Measurements from ENCODE around the gene BBS4. TPM values are rescaled to one million over a fixed set of nuclear protein-coding genes. Genes with fewer than 3 reads are reported as not detected.

BBS4 gene
- total and polyA plus RNA-seq, 9 of the 15 experiments (the other 6 are each of a cell fraction or from before 2014, with no cell fraction given): 25.1 to 80.7 (median 38.9) TPM

- TF ChIP-seq, protein P1, sequence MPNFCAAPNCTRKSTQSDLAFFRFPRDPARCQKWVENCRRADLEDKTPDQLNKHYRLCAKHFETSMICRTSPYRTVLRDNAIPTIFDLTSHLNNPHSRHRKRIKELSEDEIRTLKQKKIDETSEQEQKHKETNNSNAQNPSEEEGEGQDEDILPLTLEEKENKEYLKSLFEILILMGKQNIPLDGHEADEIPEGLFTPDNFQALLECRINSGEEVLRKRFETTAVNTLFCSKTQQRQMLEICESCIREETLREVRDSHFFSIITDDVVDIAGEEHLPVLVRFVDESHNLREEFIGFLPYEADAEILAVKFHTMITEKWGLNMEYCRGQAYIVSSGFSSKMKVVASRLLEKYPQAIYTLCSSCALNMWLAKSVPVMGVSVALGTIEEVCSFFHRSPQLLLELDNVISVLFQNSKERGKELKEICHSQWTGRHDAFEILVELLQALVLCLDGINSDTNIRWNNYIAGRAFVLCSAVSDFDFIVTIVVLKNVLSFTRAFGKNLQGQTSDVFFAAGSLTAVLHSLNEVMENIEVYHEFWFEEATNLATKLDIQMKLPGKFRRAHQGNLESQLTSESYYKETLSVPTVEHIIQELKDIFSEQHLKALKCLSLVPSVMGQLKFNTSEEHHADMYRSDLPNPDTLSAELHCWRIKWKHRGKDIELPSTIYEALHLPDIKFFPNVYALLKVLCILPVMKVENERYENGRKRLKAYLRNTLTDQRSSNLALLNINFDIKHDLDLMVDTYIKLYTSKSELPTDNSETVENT (CRISPR knock-in tag; IDR thresholded peaks at IDR 0.05): 0 out of 2 replicates have a peak, but pooled peaks have one; percentile 22
- TF ChIP-seq PTRF (tag; IDR thresholded peaks at IDR 0.05): no peak
- TF ChIP-seq ESRRA (IDR thresholded peaks at IDR 0.05; ENCODE audit: borderline replicate concordance, low read depth): peak; percentile 32; the same call in 1 of the 2 replicates
- TF ChIP-seq EP400 (IDR thresholded peaks at IDR 0.05): peak; percentile 79
- peak; percentile 88 for TF ChIP-seq CREM (IDR thresholded peaks at IDR 0.05; ENCODE audit: low read depth)
- TF ChIP-seq TAF9B (IDR thresholded peaks at IDR 0.05; ENCODE audit: partially characterized antibody): peak; percentile 81
- peak; percentile 30 for TF ChIP-seq SMARCA4 (IDR thresholded peaks at IDR 0.05)
- TF ChIP-seq MBD2 (IDR thresholded peaks at IDR 0.05; ENCODE audit: borderline replicate concordance, low read depth): peak; percentile 52; the same call in 1 of the 2 replicates
- TF ChIP-seq BRD4 (IDR thresholded peaks at IDR 0.05): no peak
- TF ChIP-seq SPI1 (IDR thresholded peaks at IDR 0.05; ENCODE audit: borderline replicate concordance, low read depth, low read length): peak; percentile 94
- TF ChIP-seq, protein P2, sequence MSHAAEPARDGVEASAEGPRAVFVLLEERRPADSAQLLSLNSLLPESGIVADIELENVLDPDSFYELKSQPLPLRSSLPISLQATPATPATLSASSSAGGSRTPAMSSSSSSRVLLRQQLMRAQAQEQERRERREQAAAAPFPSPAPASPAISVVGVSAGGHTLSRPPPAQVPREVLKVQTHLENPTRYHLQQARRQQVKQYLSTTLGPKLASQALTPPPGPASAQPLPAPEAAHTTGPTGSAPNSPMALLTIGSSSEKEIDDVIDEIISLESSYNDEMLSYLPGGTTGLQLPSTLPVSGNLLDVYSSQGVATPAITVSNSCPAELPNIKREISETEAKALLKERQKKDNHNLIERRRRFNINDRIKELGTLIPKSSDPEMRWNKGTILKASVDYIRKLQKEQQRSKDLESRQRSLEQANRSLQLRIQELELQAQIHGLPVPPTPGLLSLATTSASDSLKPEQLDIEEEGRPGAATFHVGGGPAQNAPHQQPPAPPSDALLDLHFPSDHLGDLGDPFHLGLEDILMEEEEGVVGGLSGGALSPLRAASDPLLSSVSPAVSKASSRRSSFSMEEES (CRISPR knock-in tag; IDR thresholded peaks at IDR 0.05): no peak
- TF ChIP-seq PML (IDR thresholded peaks at IDR 0.05; ENCODE audit: low read length): peak; percentile 48; the same call in 1 of the 2 replicates
- peak; percentile 85 for TF ChIP-seq KDM5B (IDR thresholded peaks at IDR 0.05; ENCODE audit: insufficient replicate concordance, low read depth, low read length)
- TF ChIP-seq, protein P3, sequence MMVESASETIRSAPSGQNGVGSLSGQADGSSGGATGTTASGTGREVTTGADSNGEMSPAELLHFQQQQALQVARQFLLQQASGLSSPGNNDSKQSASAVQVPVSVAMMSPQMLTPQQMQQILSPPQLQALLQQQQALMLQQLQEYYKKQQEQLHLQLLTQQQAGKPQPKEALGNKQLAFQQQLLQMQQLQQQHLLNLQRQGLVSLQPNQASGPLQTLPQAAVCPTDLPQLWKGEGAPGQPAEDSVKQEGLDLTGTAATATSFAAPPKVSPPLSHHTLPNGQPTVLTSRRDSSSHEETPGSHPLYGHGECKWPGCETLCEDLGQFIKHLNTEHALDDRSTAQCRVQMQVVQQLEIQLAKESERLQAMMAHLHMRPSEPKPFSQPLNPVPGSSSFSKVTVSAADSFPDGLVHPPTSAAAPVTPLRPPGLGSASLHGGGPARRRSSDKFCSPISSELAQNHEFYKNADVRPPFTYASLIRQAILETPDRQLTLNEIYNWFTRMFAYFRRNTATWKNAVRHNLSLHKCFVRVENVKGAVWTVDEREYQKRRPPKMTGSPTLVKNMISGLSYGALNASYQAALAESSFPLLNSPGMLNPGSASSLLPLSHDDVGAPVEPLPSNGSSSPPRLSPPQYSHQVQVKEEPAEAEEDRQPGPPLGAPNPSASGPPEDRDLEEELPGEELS (CRISPR knock-in tag; IDR thresholded peaks at IDR 0.05; ENCODE audit: borderline replicate concordance): no peak; the same call in 1 of the 2 replicates
- peak; percentile 76; the same call in 1 of the 2 replicates for TF ChIP-seq PHF21A (IDR thresholded peaks at IDR 0.05; ENCODE audit: borderline replicate concordance, low read depth)
- peak in 1 of 2 experiments; percentile 87; a peak in 2 of 4 replicates for TF ChIP-seq NONO (IDR thresholded peaks at IDR 0.05; ENCODE audit: low read depth in 2 of 2, low read length in 1 of 2)
- TF ChIP-seq ZNF134 (CRISPR knock-in tag; conservative IDR thresholded peaks at IDR 0.05): peak; percentile 60; the same call in 1 of the 2 replicates
- TF ChIP-seq LARP7 (IDR thresholded peaks at IDR 0.05): no peak
- peak; percentile 33; the same call in 1 of the 2 replicates for TF ChIP-seq CTBP1 (IDR thresholded peaks at IDR 0.05; ENCODE audit: borderline replicate concordance)
- no peak for TF ChIP-seq FOXK1 (CRISPR knock-in tag; IDR thresholded peaks at IDR 0.05; ENCODE audit: borderline replicate concordance)
- peak; percentile 52 for TF ChIP-seq HNRNPLL (IDR thresholded peaks at IDR 0.05; ENCODE audit: low read depth, low read length, poor library complexity, severe bottlenecking)
- peak; percentile 82 for TF ChIP-seq RBM22 (IDR thresholded peaks at IDR 0.05; ENCODE audit: low read depth, low read length, poor library complexity, severe bottlenecking)
- peak; percentile 31; the same call in 1 of the 2 replicates for TF ChIP-seq GATA2 (CRISPR knock-in tag; IDR thresholded peaks at IDR 0.05)
Observed at GRCh38 chr15:72685925-72686794, at the start of gene BBS4, which contains the start of gene HIGD2B (continued).

Data from K562 (cell line).